ENCODE data around the gene CMC2.

The CMC2 gene

DNA sequence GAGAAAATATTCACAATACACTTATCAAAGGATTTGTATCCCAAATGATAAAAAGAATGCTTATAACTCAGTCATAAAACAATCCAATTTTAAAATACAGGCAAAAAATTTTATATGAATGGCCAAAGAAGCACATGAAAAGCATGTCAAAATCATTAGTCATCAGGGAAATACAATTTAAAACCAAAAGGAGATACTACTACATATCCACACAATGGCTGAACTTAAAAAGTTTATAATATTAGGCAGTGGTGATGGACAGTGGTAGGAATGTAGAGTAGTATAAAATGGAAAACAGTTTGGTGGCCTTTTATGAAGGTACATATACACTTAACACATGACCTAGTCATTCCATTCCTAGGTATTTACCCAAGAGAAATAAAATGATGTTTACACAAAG, 12.2 kb downstream of the CMC2 start:
- no peaks in the 10 kb centered on the region for H3K9me3 ChIP-seq
- H3K27me3 ChIP-seq: no peaks in the 10 kb centered on the region
- H3K4me3 ChIP-seq: no peak overlapping the region
- H3K4me1 ChIP-seq: peaks cover 0 to 7% (median 0%) of the 10 kb centered on the region in 4 donors
- H3K27ac ChIP-seq: no peak overlapping the region
- TF ChIP-seq CTCF (IDR thresholded peaks at IDR 0.05): no peak
- intact Hi-C loops (cut with DNase I; ENCODE audit: low total_unique reads): loop anchor here (10.0 kb wide), 1 partner anchor 60 kb away; no protein-coding TSS in a partner anchor
- no peak for DNase-seq
- H3K36me3 ChIP-seq: no peaks in the 10 kb centered on the region

DNA sequence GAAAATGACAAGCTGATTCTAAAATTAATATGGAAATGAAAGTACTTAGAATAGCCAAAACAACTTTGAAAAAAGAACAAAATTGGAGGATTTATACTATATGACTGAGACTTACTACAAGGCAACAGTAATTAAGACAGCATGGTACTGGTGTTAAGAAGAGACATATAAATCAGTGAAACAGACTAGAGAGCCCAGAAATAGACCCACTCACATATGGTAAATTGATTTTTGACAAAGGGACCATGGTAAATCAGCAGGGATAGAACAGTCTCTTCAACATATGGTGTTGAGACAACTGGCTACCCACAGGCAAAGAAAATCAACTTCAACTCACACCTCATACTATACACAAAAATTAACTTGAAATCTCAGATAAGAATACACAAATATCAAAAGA, 12.9 kb downstream of the CMC2 start:
- H3K4me3 ChIP-seq: no peak overlapping the region
- no peaks in the 10 kb centered on the region for H3K27me3 ChIP-seq
- no peaks in the 10 kb centered on the region for H3K9me3 ChIP-seq
- no peak for TF ChIP-seq CTCF (IDR thresholded peaks at IDR 0.05)
- intact Hi-C loops (cut with DNase I; ENCODE audit: low total_unique reads): loop anchor here (10.0 kb wide), 1 partner anchor 59 kb away; no protein-coding TSS in a partner anchor
- H3K27ac ChIP-seq: peak overlapping the region in 1 of 2 donors; percentile 30
- DNase-seq: no peak
- no peaks in the 10 kb centered on the region for H3K36me3 ChIP-seq
- H3K4me1 ChIP-seq: peaks cover 0 to 7% (median 0%) of the 10 kb centered on the region in 4 donors

DNA sequence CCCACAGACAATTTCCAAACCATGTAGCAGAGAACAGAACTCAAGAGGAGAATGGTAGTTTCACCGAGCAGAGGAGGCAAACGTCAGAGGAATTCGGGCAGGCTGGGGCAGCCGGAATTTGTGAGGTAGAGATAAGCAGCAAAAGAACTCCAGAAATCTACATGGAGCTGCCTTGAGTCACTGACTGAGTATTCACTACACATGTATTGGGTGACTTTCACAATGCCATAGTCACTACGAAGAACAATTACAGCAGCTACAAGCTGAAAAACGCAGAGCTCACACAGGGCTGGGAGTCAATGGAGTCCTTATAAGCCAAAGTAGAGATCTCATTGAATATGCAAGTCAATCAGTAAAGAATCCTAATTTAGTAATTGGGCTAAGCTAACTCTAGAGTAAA, 13.4 kb downstream of the CMC2 start:
- DNase-seq: no peak
- H3K27me3 ChIP-seq: no peaks in the 10 kb centered on the region
- peak overlapping the region in 1 of 2 donors; percentile 30 for H3K27ac ChIP-seq
- TF ChIP-seq CTCF (IDR thresholded peaks at IDR 0.05): no peak
- H3K4me3 ChIP-seq: no peak overlapping the region
- H3K9me3 ChIP-seq: no peaks in the 10 kb centered on the region
- intact Hi-C loops (cut with DNase I; ENCODE audit: low total_unique reads): loop anchor here (10.0 kb wide), 1 partner anchor 59 kb away; no protein-coding TSS in a partner anchor
- H3K36me3 ChIP-seq: no peaks in the 10 kb centered on the region
- H3K4me1 ChIP-seq: peaks cover 0 to 7% (median 0%) of the 10 kb centered on the region in 4 donors

DNA sequence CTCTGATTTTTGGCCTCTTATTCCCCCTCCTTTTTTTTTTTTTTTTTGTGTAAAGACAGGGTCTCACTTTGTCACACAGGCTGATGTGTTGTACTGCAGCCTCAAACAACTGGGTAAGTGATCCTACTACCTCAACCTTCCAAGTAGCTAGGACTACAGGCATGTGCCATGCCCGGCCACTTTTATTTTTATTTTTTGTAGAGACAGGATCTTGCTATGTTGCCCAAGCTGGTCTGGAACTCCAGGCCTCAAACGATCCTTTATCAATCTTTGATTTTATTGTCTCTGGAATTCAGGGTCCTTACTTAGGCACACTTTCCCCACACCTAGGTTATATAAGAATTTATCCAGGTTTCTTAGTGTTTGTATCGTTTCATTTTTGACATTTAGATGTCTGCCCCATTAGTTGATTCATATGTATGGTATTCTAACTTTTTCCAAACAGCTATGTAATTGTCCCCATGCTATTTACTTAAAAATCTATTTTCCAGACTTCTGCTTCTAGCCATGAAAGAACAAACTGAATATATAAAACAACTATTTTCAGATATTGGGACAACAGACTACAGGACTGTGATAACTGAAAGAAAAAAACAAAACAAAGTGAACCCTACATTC, 13.9 kb downstream of the CMC2 start:
- Histone ChIP-seq H3K36me3 (no peaks in the 10 kb centered on the region), H3K9me3 (no peaks in the 10 kb centered on the region), H3K4me3 (no peak overlapping the region), H3K27me3 (no peaks in the 10 kb centered on the region), H3K4me1 (peaks cover 0 to 7% (median 0%) of the 10 kb centered on the region in 4 donors), H3K27ac (peak overlapping the region in 1 of 2 donors; percentile 30)
- intact Hi-C loops (cut with DNase I; ENCODE audit: low total_unique reads): loop anchor here (10.0 kb wide), 1 partner anchor 58 kb away; no protein-coding TSS in a partner anchor
- TF ChIP-seq CTCF (IDR thresholded peaks at IDR 0.05): no peak
- no peak for DNase-seq

GRCh38 chr16:80991792-80992430, 14.8 kb downstream of the CMC2 start:
- no peaks in the 10 kb centered on the region for H3K27me3 ChIP-seq
- no peaks in the 10 kb centered on the region for H3K36me3 ChIP-seq
- no peak overlapping the region for H3K4me3 ChIP-seq
- H3K27ac ChIP-seq: no peak overlapping the region
- no peak for DNase-seq
- intact Hi-C loops (cut with DNase I; ENCODE audit: low total_unique reads): loop anchor here (10.0 kb wide), 1 partner anchor 57 kb away; no protein-coding TSS in a partner anchor
- TF ChIP-seq CTCF (IDR thresholded peaks at IDR 0.05): no peak
- no peaks in the 10 kb centered on the region for H3K9me3 ChIP-seq
- peaks cover 0 to 7% (median 0%) of the 10 kb centered on the region in 4 donors for H3K4me1 ChIP-seq
